ENCODE results near the gene TNNI2.

Gene TNNI2

DNA sequence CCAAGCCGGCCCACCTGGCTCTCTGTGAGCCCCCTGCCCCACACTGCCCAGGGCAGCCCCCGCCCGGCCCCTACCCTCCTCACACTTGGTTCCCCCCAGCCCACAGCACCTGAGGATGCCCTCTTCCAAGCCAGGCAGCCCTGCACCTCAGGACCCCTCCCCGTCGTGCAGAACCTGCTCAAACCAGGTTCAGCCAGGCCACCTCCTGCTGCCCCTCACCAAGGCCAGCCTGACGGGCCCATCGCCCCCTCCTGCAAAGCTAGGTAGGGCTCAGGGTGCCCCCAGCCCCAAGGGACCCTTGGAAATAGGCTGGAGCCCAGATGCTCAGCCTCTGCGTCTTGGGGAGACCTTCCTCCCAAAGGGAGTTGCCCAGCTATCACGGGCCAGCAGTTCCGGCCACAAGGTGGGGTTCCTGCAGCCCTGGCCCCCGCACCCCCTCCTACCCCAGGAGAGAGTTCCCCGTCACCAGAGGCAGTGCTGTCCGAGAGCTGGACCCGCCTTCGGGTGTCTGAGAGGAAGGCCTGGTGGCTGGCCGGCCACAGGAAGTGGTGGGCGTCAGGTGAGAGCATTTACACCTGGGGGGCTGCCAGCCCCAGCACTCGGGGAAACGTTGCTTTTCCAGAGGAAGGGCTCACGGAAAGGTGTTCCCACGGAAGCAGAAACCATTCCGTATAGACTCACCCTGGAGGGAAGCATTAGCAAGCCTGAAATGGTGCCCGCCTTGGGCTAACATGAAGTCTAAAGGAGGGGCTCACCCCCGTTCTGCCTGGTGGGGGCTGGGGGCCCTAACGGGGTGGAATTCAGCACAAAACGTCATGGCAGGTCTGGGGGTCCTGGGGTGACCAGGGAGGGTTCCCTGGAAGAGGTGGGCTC is 7.2 kb upstream of the TNNI2 start:
- in situ Hi-C loops (cut with HindIII; ENCODE audit: low pct_ligation_motif_present, low pct_unique_long_range_greater_than_20kb, low sequenced_read_pairs) = no loop called here
- no peak for DNase-seq

GRCh38 chr11:1832211-1832919 is 6.4 kb upstream of the TNNI2 start:
- in situ Hi-C loops (cut with HindIII; ENCODE audit: low pct_ligation_motif_present, low pct_unique_long_range_greater_than_20kb, low sequenced_read_pairs) = no loop called here
- DNase-seq = peak; percentile 19

DNA sequence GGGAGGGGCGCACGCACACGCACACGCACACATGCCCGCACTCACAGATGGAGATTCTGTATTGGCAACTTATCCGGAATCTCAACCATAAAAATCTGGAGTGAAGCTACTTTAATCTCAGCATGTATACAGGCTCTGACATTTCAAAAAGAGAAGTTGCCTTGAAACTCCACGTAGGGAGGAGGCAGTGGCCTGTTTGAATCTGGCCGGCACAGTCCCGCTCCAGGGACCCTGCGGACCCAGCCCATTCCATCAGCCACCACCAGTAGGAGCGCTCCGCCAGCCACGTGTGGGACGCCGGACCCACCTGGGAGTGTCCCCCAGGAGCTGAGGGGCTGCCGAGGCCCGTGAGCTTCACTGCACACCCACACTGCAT is 5.9 kb upstream of the TNNI2 start:
- in situ Hi-C loops (cut with HindIII; ENCODE audit: low pct_ligation_motif_present, low pct_unique_long_range_greater_than_20kb, low sequenced_read_pairs) = no loop called here
- no peak for DNase-seq

GRCh38 chr11:1834062-1834610 is 4.6 kb upstream of the TNNI2 start:
- in situ Hi-C loops (cut with HindIII; ENCODE audit: low pct_ligation_motif_present, low pct_unique_long_range_greater_than_20kb, low sequenced_read_pairs) = no loop called here
- DNase-seq = no peak

DNA sequence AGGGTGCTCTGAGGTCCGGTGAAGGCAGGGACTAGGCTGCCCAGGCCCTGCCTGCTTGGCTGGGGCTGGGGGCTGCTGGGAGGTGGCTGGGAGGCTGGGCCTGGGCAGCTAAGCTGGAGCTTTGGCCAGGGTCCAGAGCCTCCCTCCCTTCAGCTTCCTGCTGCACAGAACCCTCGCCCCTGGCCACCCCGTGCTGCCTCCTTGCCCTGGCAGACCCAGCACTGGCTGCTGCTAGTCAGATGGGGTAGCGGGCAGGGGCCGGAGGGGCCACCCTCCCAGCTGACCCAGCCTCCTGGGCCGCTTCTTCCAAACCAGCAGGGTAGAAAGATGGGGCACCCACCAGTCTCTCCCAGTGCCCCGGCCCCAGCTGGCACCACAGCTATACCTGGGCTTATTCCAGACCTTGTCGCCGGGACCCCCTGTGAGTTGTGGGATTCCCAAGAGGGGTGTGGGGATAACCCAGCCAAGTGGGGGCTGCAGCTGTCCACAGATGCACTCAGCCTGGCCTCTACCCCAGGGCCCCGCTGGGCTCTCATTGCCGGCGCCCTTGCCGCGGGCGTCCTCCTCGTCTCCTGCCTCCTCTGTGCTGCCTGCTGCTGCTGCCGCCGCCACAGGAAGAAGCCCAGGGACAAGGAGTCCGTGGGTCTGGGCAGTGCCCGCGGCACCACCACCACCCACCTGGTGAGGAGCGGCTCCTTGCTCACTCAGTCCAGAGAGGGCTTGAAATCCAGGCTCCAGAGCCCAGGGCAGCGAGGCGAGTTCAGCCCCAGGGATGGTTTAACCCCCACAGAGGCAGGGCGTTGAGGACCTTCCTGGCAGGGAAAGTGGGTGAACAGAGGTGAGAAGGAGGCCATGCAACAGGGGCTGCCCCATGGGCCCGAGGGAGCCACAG is 3.8 kb upstream of the TNNI2 start, which contains the start of gene SYT8:
Gene SYT8, plus strand, starts transcription at position 212 of the 892 bp plus-strand sequence. Its CDS starts 116 bp downstream, at position 328.
- no peak for DNase-seq
- in situ Hi-C loops (cut with HindIII; ENCODE audit: low pct_ligation_motif_present, low pct_unique_long_range_greater_than_20kb, low sequenced_read_pairs) = no loop called here

GRCh38 chr11:1835671-1836010 is 3.1 kb upstream of the TNNI2 start:
- in situ Hi-C loops (cut with HindIII; ENCODE audit: low pct_ligation_motif_present, low pct_unique_long_range_greater_than_20kb, low sequenced_read_pairs) = no loop called here
- DNase-seq = no peak

- in situ Hi-C loops (cut with HindIII; ENCODE audit: low pct_ligation_motif_present, low pct_unique_long_range_greater_than_20kb, low sequenced_read_pairs) = no loop called here
- no peak for DNase-seq
Observed at GRCh38 chr11:1836011-1836945, 2.5 kb upstream of the TNNI2 start.

GRCh38 chr11:1837171-1838076 is 1.4 kb upstream of the TNNI2 start:
- peak; percentile 39 for DNase-seq
- in situ Hi-C loops (cut with HindIII; ENCODE audit: low pct_ligation_motif_present, low pct_unique_long_range_greater_than_20kb, low sequenced_read_pairs) = no loop called here

GRCh38 chr11:1838077-1838425 is 730 bp upstream of the TNNI2 start:
- no peak for DNase-seq
- in situ Hi-C loops (cut with HindIII; ENCODE audit: low pct_ligation_motif_present, low pct_unique_long_range_greater_than_20kb, low sequenced_read_pairs) = no loop called here

DNA sequence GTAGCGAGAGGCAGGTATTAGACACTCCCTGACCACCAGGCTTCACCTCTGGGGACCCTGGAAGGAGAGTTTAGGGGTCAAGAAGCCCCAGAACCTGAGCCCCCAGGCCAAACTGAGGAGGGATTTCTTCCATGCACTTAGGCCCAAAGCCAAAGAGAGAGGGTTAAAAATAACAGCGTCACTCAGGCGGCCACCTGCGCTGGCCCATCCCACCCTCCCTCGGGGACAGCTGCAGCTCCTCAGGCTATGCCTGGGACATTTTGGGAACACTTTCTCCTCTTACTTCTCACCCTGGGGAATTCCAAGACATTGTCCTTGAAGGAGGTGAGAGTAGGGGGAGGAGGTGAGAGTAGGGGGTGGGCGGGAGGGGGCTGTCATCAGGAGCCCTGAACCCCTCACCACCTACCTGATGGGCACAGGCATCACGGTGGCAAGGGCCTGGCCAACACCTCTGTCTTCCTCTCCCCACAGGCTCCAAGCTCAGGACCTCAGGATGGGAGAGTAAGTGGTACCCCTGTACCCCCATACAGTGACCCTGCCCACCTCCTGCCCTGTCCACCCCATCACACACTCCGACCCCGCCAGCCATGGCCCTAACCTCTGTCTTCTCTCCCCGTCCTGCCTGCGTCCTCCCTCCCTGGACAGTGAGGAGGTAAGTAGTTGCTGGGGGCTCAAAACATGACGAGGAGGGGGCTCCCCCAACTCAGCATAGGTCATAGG is 583 bp downstream of the TNNI2 start:
- in situ Hi-C loops (cut with HindIII; ENCODE audit: low pct_ligation_motif_present, low pct_unique_long_range_greater_than_20kb, low sequenced_read_pairs) = no loop called here
- DNase-seq = no peak

DNA sequence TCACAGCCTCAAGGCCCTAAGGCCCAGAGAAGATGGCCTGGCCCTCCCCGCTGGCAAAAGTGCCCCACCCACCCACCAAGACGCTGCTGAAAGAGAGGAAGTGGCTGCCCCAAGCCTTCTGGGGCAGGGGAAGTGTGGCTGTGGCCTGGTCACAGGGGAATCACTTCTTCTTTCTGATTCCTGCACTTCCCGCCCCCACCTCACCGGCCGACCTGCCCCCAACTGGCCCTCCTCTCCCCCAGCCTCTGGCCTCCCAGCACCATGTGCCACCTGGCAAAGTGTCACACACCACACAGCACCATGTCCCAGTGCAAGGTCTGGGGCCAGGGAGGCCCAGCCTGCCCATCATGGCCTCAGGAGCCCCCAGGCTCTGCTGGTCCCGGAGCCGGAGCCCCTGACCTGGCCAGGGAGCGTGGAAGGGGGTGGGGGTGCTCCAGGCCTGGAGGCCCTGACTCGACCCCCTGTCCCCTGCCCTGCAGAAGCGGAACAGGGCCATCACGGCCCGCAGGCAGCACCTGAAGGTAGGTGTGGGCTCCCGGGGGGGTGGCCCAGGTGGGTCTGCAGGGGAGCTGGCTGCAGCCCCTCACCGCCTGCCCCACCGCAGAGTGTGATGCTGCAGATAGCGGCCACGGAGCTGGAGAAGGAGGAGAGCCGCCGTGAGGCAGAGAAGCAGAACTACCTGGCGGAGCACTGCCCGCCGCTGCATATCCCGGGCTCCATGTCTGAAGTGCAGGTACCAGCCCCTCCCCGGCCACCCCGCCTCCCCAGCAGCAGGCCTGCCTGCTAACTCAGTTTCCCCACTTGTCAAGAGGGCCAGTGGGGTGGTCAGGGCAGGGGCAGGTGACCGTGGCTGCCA is 1.4 kb downstream of the TNNI2 start:
- DNase-seq = no peak
- in situ Hi-C loops (cut with HindIII; ENCODE audit: low pct_ligation_motif_present, low pct_unique_long_range_greater_than_20kb, low sequenced_read_pairs) = no loop called here

GRCh38 chr11:1840780-1841480 is 2.1 kb downstream of the TNNI2 start:
- no peak for DNase-seq
- in situ Hi-C loops (cut with HindIII; ENCODE audit: low pct_ligation_motif_present, low pct_unique_long_range_greater_than_20kb, low sequenced_read_pairs) = no loop called here

DNA sequence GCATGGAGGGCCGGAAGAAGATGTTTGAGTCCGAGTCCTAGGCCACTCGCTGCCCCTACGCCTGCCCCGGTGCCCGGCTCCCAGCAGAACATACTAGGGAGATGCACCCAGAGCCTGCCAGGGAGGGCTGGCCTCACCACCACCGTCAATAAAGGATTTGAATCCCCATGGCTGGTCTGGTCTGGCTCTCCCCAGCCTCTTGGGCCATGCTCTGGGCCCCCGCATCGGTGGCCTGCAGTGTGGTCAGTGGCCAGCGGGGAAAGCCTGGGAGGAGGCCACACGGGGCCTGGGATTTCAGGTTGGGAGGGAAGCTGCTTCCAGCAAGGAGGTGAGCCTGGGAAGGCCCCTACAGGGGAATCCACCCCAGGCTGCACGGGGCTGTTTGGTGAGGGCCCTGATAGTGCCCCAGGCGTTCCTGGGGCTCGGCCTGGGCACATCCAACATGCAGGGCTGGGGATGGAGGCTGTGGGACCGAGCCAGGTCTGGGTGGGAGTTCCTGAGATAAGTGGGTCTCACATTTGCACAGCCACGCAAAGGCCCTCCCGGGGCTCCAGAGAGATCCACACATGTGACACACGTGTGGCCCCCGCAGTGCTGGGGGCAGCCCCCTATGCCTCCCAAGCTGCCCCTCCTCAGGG is 2.8 kb downstream of the TNNI2 start:
- no peak for DNase-seq

More for the DNA sequence above, 2.8 kb downstream of the TNNI2 start:
- in situ Hi-C loops (cut with HindIII; ENCODE audit: low pct_ligation_motif_present, low pct_unique_long_range_greater_than_20kb, low sequenced_read_pairs) = no loop called here
